Stimulated activated CD4-positive, alpha-beta T cell treated with anti-CD3 and anti-CD28 coated beads, Interleukin-1b, Interleukin-23, amount 100 ng/mL, for 24 hours (primary cell): ENCODE data around the gene PDE10A.
"Not testable (repeated sequence)": the region's sequence is repeated elsewhere in the genome, so short reads cannot be mapped to it uniquely, and the experiment has no call there.

Source experiments
- DNase-seq, 4 experiments: peaks; one replicate each; pipeline ENCODE4 v3.0.0-alpha.2; 2020; ENCODE audit warnings: low read depth in 4 of 4, low spot score in 1 of 4

PDE10A gene

DNA sequence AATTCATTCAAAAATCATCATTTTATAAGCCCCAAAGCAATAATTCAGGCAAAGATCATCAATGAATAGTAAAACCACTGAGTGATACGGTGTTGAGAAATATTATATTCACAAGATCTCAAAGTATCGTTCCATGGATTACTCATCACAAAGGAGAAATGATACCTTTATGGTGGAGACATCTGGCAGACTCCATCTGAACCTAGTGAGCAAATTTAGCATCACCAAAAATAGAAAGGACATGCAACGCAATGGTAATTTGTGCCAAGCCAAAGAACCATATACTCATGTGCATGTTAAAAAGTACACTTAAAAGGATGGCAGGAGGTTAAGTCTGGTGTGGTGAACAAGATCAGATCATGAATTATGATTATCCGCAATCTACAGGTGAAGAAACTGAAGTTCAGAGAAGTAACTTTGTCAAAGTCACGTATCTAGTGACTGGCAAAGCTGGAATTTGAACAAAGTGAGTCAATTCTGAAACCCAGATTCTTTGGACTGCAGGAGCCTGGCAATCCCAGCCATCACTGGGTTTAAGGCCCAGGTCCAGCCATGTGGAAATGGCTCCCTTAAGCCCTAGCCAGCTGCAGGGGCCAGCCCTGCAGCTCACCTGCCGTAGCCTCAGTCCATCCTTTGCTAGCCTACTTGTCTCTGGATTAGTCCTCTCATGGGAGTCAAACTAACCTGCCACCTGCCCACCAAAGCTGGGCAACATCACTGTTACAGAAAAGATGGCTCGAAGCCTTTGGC lies 68.3 kb downstream of the PDE10A start:
- no peak for DNase-seq

DNA sequence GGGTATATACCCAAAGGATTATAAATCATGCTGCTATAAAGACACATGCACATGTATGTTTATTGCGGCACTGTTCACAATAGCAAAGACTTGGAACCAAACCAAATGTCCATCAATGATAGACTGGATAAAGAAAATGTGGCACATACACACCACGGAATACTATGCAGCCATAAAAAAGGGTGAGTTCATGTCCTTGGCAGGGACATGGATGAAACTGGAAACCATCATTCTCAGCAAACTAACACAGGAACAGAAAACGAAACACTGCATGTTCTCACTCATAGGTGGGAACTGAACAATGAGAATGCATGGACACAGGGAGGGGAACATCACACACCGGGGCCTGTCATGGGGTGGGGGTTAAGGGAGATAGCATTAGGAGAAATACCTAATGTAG lies 70.1 kb downstream of the PDE10A start:
- DNase-seq: not testable (repeated sequence)

DNA sequence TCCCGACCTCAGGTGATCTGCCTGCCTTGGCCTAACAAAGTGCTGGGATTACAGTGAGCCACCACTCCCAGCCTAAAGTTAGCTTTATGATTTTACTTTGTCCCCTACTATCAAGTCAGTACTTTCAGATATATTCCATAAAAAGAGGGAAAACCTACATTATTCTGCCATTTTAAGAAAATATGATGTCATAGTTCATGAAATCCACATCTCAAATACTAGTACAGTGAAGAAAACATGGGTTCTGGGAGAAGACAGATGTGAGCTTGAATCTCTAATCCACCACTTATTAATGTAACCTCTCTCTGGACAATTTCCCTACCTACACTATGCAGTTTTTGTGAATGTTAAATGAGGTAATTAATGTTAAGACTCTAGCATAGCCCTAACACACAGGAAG lies 74.5 kb downstream of the PDE10A start:
- DNase-seq: no peak

DNA sequence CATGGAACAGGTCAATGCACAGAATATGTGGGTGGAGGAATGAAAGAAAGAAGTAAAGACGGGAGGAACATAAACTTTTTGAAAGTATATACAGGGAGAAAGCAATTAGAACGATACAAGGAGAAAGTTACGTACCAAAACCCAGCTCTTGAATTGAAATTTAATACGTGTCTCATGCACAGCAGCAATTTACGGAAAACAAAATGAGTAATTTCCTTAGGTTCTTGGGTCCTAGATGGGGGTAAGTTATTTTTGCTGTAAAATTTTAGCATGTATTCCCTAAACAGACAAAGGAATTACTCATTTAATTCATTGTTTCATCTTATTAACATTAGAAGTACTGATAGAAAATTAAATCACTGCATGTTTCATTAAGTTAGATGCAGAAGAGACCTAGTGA lies 75.8 kb downstream of the PDE10A start:
- DNase-seq: no peak

DNA sequence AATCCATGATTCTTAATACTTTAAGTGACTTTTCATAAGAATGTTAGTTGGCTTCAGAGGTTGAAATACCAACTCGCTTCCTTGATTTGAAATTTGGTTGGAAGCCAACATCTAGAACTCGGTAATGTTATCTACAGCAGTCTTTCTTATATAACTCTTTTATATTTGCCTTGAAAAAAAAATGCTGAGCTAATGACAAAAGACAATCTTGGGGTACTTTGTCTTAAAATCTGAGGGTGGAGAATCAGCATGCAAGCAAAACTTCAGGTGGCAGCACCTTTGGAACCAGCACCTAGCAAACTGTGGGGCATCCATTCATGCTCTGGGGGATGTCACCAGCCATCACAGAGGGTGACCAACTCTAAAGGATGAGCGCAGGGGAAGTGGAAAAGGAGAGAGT lies 76.3 kb downstream of the PDE10A start:
- no peak for DNase-seq

DNA sequence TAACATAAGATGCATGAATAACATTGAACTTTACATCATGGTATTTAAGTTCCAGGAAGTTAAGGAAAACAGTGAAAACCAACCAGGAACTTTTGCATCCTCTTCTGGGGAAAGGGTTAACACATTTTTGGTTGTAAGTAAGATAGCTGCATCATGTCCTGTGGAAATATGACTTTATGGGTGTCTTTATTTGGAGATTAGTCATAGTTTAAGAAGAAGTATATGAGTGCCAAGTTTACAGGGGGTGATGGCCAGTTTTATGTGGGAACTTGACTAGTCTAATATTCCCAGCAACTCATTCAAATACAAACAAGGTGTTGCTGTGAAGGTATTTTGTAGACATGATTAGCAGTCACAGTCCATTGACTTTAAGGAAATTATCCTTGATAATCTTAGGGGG lies 78.0 kb downstream of the PDE10A start:
- no peak for DNase-seq

DNA sequence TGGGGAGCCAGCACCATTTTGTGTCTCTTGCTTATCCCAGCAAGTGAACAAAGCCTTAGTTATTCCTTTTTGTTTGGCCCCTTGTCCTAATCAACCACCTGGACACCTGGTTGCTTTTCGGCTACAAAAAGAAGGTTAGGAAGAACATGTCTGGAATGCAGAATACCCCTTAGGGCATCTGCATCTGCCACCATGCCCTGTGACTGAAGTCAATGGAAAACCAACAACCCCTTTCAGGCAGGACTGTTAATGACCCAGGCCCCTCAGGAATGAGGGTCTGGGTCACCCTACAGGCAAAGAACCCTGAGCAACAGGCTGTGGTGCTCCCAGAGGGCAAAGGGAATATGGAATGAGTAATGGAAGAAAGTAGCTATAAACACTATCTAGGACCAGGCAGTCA lies 78.5 kb downstream of the PDE10A start:
- no peak for DNase-seq

DNA sequence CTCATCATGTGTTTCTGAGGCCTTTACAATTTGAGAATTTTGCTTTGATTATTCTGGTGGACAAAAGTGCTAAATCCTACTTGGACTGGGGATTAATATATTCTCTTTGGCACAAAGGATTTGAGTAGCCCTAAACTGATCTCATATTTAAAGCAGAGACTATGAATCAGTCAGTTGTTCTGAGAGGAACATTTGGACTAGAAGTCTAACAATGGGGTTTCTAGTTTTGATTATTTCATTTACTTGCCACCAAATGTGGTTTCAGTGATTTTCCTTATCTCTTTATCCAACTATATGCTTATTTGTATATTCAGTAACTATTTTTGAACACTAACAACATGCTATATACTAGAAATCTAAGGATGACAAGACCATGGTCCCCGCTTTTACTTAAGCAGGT lies 81.4 kb downstream of the PDE10A start:
- no peak for DNase-seq

DNA sequence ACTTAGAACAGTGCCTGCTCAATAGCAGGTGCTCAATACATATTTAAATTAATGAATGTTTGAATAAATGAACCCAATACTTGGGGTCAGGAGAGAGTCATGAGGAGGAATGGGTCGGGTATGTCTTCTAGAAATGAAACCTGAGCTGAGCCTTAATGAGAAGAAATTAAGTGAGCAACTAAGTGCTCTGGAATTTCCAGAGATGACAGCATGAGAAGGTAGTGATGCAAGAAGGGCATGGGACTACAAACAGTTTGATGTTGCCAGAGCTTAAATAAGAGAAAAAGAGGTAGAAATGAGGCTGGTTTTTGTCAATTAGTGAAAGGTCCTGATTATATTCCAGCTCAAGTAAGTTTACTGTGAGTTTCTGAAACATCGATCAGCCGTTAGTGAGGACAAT lies 82.9 kb downstream of the PDE10A start:
- DNase-seq: no peak

DNA sequence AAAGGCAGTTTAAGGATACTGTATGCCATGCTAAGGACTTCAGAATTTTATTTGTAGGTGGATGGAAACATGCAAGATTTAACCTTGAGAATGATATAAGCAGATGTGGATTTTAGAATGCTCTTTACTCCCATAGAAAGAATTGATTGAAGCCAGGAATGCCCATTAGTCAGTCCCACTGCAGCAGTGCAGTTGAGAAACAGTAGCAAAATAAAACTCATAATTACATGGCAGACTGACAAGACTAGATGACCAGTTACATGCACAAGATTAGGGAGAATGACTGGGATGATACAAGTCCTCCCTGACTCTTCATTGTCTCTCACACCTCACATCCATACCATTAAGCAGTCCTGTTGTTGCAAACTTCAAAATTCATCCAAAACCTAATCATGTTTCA lies 83.9 kb downstream of the PDE10A start:
- no peak for DNase-seq

DNA sequence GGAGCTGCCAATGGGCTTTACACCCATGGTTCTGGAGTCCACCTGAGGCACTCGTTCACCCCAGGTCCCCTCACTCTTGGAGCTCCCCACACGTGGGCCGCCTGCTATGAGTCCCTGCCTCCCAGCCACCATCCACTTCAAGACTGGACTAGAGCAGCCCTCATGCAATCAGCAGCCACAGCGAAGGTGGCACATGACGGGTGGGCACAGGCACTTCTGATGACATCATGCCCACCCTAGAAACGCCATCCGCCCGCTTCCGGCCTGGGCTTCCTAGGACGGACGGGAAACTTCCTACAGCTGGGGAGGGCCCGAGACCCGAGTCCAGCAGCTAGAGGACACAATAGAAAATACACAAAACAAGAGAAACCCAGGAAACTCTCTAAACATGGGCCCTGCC lies 85.5 kb downstream of the PDE10A start:
- DNase-seq: no peak

DNA sequence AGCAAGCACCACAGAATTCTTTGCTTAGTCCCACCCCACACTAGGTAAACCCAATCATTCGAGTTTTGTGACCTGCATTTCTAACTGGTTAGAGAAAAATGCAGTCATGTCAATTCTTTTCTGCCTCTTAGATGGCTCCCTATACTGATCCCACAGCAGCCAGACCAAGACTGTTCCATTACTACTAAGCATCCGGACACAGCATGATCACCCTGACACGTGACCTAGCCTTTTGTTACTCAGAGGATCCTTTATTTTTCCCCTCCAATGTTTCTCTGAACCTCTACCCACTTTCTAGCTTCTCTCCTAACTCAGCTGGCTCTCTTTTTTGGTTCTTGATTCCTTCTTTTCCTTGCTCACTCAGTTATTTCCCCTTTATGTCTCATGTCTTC lies 87.9 kb downstream of the PDE10A start:
- no peak for DNase-seq

DNA sequence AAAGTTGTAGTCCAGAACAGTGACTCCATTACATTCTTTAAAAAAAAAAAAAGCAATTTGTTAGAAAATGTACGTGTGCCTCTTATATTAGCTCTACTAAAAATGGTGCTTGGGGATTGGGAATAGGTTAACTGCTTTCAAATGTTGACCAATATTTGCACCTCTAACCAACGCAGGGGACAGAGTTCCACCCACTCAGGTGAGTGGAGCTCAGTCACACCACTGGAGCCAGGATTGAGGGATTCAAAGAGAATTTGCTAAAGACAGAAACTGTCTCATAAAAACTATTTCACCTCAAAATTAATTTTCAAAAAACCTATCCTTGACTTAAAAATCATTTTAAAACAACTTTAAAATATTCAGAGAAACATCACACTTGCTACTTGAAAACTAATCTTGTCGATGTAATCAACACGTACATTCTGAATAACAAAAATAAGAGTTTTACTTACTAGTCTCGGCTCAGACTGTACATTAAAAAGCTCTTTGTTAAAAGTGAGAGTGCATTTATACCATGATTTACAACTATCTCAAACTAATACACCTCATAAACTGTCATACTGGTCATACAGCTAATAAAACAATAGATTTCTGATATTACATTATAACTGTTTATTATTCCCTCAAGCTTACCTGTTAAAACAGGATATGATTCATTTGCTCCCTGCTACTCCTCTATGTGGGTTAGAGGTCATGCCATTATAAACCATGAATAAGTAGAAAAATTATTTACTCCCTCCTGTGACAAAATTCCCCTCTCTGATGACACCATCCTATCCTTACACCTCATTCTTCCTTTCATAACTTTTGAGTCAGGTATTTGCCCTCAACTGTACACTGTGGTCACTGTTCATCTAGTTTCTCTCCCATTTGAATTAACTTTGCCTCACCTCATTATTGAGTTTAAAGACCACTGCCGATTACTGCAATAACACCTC lies 88.6 kb downstream of the PDE10A start:
- no peak for DNase-seq

DNA sequence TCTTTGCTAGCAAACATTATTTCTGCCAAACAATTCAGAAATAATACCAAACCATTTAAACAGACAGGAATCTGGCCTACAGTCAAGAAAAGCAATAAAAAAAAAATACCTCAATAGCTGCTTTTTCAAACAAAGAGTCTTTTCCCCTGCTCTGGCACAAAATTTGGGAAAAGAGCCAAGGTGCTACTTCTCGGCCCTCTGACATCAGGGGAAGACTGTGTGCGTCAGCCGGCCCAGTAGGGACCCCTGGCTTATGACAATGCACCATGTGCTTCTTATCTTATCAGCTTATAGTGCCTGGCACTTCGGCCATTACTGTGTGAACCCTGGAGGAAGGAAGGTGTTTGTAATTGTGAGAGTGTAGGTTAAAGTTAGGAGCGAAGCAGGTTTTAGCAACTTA lies 89.4 kb downstream of the PDE10A start:
- DNase-seq: no peak

DNA sequence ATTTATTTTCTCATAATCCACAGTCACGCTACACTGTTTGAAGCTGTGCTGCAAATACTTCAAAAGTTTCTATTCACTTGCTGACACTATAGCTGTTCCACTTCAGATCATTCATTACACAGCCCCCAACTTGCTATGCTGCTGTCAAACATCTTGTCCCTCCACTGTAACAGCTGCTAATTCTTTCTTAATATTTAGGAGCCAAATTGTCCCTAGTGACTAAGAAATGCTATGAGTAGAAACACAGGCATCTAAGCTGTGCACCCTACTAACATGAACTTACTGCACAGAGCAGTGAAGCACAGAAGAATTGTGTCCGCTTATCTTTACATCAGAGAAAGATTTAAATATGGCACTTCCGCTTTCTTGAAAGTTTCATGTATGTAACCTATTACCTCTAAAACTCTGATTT lies 91.3 kb downstream of the PDE10A start:
- no peak for DNase-seq

DNA sequence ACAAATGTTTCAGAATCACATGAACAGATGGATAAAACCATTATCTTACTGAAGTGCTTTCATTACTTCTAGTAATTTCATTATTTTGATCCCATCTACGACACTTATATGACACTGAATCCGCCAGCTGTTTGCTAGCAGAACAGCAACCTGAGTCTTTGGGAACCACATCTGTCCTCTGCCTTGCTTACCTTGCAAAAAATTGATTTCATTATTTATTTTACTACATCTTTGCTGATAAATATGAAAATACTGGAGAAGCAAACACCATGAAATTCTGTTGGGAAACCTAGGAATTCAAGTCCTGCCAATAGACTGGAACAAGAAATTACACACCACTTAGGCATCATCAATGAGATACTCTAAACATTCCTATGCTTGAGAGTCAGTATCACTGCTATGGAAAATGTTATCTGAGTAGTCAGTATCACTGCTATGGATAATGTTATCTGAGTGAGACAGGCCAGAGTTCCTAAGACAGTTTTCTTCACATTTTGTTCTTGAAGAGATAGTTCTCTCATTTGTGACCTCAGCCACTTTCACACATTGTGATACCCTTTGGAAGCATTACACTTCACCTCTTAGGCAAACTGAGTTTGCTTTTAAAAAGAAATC lies 91.9 kb downstream of the PDE10A start:
- no peak for DNase-seq

DNA sequence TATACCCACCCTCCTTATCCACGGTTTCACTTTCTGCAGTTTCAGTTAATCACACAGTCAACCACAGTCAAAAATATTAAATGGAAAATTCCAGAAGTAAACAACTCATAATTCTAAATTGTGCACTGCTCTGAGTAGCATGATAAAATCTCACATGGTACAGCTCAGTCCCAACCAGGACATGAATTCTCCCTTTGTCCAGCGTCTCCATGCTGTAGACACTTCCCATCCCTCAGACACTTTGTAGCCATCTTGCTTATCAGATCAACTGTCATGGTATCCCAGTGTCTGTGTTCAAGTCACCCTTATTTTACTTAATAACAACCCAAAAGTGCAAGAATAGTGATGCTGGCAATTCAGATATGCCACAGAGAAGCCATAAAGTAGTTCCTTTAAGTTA lies 94.7 kb downstream of the PDE10A start:
- DNase-seq: no peak

DNA sequence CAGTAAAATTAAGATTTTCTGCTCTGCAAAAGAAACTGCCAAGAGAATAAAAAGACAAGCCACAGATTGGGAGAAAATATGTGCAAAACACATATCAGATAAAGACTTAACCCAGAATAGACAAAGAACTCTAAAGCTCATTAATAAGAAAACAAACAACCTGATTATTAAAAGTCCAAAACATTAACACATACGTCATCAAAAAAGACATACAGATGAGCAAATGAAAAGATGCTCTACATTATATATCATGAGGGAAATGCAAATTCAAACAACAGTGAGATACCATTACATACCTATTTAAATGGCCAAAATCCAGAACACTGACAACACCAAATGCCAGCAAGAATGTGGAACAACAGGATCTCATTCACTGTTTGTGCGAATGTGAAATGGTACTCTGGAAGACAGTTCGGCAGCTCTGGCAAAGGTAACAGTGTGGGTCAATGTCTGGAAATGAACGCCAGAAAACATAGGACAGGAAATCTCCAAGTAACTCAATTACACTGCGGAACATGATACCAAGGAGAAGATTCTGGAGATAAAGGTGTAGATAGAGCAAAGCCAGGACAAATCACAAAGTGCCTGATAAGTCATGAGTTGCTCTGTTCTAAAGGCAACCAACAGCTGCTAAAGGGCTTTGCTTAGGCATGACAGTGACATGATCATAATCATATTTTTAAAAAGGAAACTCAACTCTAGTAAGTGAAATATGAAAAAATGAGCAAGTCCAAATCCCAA lies 96.8 kb downstream of the PDE10A start:
- no peak for DNase-seq

DNA sequence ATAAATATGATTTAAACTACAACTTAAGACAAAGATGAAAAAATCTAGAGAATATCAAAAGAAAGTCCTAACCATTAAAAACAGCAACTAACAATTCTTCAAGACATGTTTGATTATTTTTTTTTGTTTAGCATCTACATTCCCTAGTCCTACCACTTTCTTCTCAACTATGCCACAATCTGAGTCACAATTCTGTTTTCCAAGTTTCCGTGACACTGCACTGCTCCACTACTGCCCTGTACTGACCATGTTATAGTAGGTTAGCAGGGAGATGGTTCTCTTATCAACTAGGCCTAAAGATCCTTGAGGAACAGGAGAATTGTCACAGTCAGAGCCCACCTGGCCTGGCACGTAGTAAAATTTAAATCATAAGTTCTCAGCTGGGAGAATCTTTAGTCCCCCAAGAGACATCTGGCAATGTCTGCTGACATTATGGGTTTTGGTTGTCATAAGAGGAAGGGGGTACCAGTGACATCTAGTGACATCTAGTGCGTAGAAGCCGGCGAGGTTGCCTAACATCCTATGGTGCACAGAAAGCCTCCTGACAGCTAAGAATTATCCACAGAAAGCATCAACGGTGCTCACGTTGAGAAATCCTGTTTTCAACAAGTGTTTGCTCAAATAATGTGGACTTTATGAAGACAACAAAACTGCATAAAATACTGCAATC lies 100.5 kb downstream of the PDE10A start:
- no peak for DNase-seq

DNA sequence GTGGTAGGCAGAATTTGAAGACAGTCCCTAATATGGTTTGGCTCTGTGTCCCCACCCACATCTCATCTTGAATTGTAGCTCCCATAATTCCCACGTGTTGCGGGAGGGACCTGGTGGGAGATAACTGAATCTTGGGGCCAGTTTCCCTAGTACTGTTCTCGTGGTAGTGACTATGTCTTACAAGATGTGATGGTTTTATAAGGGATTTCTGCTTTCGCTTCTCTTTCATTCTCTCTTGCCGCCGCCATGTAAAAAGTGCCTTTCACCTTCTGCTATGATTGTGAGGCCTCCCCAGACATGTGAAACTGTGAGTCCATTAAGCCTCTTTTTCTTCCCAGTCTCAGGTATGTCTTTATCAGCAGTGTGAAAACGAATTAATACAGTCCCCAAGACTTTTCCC lies 103.4 kb downstream of the PDE10A start:
- DNase-seq: no peak

DNA sequence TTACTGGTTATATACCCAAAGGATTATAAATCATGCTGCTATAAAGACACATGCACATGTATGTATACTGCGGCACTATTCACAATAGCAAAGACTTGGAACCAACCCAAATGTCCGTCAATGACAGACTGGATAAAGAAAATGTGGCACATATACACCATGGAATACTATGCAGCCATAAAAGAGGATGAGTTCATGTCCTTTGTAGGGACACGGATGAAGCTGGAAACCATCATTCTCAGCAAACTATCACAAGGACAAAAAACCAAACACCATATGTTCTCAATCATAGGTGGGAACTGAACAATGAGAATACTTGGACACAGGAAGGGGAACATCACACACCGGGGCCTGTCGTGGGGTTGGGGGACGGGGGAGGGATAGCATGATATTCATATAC lies 104.9 kb downstream of the PDE10A start:
- not testable (repeated sequence) for DNase-seq
